Cardiac muscle cell (in vitro differentiated cells and primary cell): ENCODE results near the gene ETNK1. TPM values are rescaled to one million over a fixed set of nuclear protein-coding genes. Genes with fewer than 3 reads are reported as not detected.
A peak's percentile ranks its signal among the peaks of the same experiment; 100 is the strongest.

ENCODE experiments used
- DNase-seq, 2 donors: peaks; one replicate each; pipeline versions ENCODE4 v3.0.0 to v3.0.0-alpha.2; 2010 to 2017; ENCODE audit warnings: low read depth in 1 of 2, low spot score in 1 of 2
- H3K27ac ChIP-seq: fragments of 200-600 bp; sonication (generic); 2 replicates; pipeline ENCODE4 v1.5.1; 2016
- H3K27me3 ChIP-seq: fragments of 200-600 bp; sonication (generic); 2 replicates; pipeline ENCODE4 v1.6.0; 2016; ENCODE audit warnings: control low read depth
- H3K36me3 ChIP-seq: fragments of 200-600 bp; sonication (generic); 2 replicates; pipeline ENCODE4 v1.5.1; 2016; ENCODE audit warnings: control low read depth
- H3K4me1 ChIP-seq: fragments of 200-600 bp; sonication (generic); 2 replicates; pipeline ENCODE4 v1.8.1; 2017; ENCODE audit warnings: low read depth, mild to moderate bottlenecking, mixed run types
- H3K4me3 ChIP-seq: fragments of 200-600 bp; sonication (generic); 2 replicates; pipeline ENCODE4 v1.5.1; 2016; ENCODE audit warnings: mild to moderate bottlenecking
- H3K9me3 ChIP-seq: fragments of 200-600 bp; sonication (generic); 2 replicates; pipeline ENCODE4 v1.5.1; 2017; ENCODE audit warnings: low read depth, mild to moderate bottlenecking, control low read depth
- CTCF ChIP-seq: IDR thresholded peaks from 2 replicates; pipeline ENCODE4 v1.5.1; 2012; ENCODE audit warnings: low read depth, mild to moderate bottlenecking, low read length
- polyA plus RNA-seq: library from polyadenylated mRNA; unstranded; fragments of >200 nt; fragmentation: Nextera tagmentation; extraction: Ambion mirVana; gene quantifications from 2 replicates; pipeline ENCODE4 v1.2.1, GENCODE V29; 2016
- total RNA-seq: library from RNA; depleted of rRNA; stranded (reverse); fragments of >200 nt; gene quantifications from 2 replicates; pipeline ENCODE4 v1.2.3, GENCODE V29; 2016

Gene ETNK1
- total and polyA plus RNA-seq, 2 experiments from 2014 or later, result 19.7 to 61.3 TPM

DNA sequence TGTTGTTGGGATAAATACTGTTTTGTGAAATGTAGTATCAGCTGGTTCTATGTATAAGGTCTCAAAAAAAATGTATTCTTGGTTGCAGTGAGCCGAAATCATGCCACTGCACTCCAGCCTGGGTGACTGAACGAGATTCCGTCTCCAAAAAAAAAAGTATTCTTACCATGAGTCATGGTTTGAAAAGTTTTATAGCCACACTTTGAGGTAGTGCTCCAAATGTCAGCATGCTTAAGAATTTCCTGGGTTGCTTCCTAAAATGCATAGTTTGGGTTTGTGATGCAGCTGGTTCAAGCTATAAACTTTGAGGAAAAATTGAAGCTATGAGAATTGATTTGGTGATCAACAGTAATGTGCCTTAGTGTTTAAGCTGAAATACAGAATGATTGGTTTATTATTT, 48.0 kb downstream of the ETNK1 start:
- Histone ChIP-seq H3K36me3 (peaks cover 27% of the 10 kb centered on the region), H3K4me3 (no peak overlapping the region), H3K4me1 (no peaks in the 10 kb centered on the region), H3K27ac (no peak overlapping the region), H3K9me3 (no peaks in the 10 kb centered on the region), H3K27me3 (no peaks in the 10 kb centered on the region)
- no peak for TF ChIP-seq CTCF
- DNase-seq, result peak in 1 of 2 donors; percentile 53

GRCh38 chr12:22677781-22678574, 53.0 kb downstream of the ETNK1 start:
- no peak overlapping the region for H3K27ac ChIP-seq
- H3K36me3 ChIP-seq, result peaks cover 21% of the 10 kb centered on the region
- H3K9me3 ChIP-seq, result no peaks in the 10 kb centered on the region
- no peak for TF ChIP-seq CTCF
- no peaks in the 10 kb centered on the region for H3K4me1 ChIP-seq
- no peak overlapping the region for H3K4me3 ChIP-seq
- no peaks in the 10 kb centered on the region for H3K27me3 ChIP-seq
- DNase-seq, result no peak

DNA sequence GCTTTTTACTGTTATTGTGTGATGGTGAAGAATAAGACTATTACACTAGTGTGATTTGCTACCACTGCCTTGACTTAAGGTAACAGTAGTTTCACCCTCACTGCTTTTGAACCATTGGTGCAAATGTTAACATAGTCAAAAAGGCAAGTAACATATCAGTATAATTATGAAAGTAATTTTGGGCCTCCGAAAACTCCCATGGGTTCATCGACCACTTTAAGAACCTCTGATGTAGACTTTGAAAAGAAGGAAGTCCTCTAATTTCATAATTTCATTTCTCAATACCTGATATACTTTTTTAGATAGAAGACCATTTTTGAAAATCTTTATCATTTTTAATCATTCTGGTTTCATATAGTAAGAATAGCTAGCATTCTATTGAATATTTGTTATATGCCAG, 57.7 kb downstream of the ETNK1 start:
- Histone ChIP-seq H3K9me3 (no peaks in the 10 kb centered on the region), H3K27ac (no peak overlapping the region), H3K27me3 (no peaks in the 10 kb centered on the region), H3K4me1 (peaks cover 12% of the 10 kb centered on the region), H3K36me3 (no peaks in the 10 kb centered on the region), H3K4me3 (no peak overlapping the region)
- TF ChIP-seq CTCF, result no peak
- DNase-seq, result no peak

- TF ChIP-seq CTCF, result no peak
- DNase-seq, result no peak
- H3K36me3 ChIP-seq, result no peaks in the 10 kb centered on the region
- no peak overlapping the region for H3K4me3 ChIP-seq
- no peaks in the 10 kb centered on the region for H3K9me3 ChIP-seq
- peak overlapping the region; percentile 48 for H3K27ac ChIP-seq
- peaks cover 14% of the 10 kb centered on the region for H3K4me1 ChIP-seq
- H3K27me3 ChIP-seq, result no peaks in the 10 kb centered on the region
These were observed 58.2 kb downstream of the ETNK1 start for GRCh38 chr12:22683131-22683530.

DNA sequence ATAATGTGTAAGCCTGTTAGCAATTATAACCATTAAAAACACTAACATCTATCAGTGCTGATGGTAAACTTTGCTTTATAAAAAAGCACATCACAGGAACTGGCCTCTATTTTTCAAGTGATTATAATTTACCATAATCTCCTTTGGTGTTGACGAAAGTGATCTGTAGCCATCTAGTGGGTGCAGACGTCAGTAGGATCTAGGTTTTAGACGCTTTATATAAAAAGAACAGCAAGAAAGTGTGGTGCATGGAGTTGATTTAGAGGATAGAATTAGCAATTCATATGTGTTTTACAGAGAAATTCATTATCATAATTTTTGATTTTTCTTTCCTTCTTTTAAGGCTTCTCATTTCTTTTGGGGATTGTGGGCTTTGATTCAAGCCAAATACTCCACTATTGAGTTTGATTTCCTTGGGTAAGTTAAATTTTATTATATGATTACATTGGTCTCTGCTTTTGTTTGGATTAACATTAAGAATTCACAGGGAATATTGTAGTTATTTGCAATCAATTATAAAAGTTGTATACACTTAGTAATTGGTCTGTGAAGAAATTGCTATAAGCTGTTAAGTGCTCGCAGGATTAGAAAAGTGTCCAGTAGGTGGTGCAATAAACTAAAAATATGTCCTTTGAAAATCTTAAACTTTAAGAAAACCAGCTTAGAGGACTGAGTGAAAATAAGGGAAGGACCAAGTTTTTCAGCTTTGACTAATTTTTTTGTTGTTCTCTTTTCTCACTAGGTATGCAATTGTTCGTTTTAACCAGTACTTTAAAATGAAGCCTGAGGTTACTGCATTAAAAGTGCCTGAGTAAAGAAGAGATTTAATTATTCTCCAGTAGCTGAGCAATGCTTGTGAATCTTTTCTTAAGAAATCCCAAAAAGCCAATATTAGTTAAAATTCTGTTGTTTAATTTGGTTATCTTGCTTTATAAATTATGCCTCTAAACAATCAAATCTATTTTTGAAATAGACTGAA, 59.5 kb downstream of the ETNK1 start:
- Histone ChIP-seq H3K4me1 (peaks cover 14% of the 10 kb centered on the region), H3K36me3 (no peaks in the 10 kb centered on the region), H3K27me3 (no peaks in the 10 kb centered on the region), H3K9me3 (no peaks in the 10 kb centered on the region), H3K27ac (peak overlapping the region; percentile 48), H3K4me3 (no peak overlapping the region)
- DNase-seq, result peak; percentile 65 to 66
- TF ChIP-seq CTCF, result peak; percentile 64
